Stimulated activated CD8-positive, alpha-beta memory T cell treated with anti-CD3 and anti-CD28 coated beads, Interleukin-4, amount 100 ng/mL, for 24 hours (primary cell): ENCODE measurements around the gene CTSD.
"Not testable (repeated sequence)": the region's sequence is repeated elsewhere in the genome, so short reads cannot be mapped to it uniquely, and the experiment has no call there.

ENCODE experiments used
- DNase-seq: peaks from one replicate; pipeline ENCODE4 v3.0.0-alpha.2; 2020; ENCODE audit warnings: low read depth

CTSD gene

DNA sequence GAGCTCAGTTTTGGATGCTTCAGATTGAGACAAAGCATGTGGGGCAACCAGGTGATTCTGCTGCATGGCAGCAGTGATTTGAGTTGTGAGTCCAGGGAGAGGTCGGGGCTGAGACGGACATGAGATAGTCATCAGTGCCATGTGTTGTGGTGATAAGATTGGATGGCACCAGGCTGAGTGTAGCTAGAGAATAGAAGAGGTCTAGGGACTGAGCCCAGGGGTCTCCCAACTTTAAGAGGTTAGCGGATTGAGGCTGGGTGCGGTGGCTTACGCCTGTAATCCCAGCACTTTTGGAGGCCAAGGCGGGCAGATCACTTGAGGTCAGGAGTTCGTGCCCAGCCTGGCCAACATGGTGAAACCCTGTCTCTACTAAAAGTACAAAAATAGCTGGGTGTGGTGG lies 6.3 kb upstream of the CTSD start:
- DNase-seq = no peak

DNA sequence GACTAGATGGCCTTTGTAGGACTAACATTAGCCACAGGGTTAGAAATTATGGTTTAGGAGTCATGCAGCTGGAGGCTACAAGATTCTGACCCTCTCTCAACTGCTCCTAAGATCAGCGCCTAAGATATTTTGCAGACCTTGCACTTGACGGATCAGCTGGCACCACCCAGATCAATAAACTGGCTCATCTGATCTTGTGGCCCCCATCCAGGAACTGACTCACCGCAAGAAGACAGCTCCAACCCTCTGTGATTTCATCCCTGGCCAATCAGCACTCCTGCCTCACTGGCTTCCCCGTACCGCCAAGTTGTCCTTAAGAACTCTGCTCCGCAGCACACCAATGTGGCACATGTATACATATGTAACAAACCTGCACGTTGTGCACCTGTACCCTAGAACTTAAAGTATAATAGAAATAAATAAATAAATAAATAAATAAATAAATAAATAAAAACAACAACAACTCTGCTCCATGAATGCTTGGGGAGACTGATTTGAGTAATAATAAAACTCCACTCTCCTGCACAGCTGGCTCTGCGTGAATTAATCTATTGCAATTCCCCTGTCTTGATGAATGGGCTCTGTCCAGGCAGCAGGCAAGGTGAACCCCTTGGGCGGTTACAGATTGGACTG lies 5.7 kb upstream of the CTSD start:
- not testable (repeated sequence) for DNase-seq

DNA sequence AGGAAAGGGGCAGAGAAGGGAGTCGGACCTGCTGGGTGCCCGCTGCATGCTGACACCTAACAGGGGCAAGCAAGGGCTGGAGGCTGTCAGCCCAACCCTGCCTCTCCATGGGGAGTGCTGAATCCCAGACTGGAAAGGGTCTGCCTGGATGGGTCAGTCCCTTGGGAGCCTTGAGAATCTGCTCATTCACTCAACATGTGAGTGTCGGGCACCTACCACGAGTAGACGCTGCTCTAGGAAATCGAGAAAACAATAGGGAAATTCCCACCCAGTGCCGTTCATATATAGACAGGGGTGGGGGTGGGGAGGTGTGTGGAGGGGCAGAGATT lies 4.4 kb upstream of the CTSD start:
- DNase-seq = no peak

DNA sequence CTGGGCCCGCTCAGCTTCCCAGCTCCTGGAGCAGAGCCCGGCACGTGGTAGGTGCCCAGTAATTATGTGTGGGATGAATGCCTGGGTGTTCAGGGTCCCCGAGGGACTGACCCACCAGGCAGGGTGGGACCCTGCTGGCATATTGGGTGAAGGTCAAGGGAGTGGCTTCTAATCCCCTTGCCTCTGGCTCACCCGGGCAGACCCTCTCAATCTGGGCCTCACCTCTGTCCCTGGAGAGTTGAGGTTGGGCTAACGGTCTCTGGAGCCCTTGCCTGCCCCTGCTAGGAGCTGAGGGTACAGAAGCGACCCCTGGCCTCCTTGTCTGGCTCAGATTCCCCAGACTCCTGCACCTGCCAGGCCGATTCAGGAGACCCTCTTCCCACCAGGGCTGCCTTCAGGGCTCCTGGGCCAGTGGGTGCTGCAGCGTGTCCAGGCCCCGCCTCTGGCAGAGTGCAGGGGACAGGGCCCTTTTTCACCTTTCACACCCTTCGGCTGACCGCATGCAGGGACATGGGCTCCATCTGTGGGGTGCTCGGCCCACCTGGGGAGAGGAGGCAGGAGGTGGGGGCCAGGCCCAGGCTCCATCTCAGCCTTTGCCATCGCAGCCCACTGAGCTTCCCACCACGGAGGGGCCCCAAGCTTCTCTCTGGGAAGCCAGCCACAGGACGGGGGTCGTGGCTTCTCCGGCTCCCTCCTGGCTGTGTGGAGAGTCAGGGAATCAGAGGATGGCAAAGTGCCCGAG lies 3.8 kb upstream of the CTSD start:
- no peak for DNase-seq

DNA sequence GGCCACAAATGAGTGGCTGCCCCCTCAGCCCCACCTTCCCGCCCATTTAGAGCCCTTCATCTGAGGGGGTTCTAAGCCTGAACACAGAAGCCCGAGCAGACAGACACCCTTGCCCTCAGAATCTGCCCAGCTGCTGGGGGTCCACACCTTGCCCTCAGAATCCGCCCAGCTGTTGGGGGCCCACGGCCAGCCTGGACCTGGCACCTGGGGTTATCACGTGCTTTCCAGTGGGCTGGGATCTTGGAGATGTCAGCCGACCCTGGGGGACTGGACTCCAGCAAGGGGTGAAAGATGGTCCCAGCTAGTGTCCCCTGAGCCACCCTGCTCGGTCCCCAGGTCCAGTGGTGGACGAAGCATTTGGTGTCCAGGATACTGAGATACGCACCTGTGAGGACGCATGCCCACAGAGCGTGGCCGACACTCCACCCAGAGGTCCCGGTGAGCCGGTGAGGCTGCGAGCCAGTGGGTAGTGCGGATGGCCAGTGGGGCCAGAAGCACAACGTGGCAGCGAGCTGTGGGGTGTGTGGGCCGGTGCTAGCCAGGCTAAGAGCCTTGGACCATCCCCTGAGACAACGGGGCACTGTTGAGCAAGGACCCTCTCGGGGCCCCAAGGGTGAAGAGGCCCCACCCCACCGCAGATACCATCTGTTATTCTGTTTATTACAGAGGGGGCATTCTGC lies 3.1 kb upstream of the CTSD start:
- no peak for DNase-seq

DNA sequence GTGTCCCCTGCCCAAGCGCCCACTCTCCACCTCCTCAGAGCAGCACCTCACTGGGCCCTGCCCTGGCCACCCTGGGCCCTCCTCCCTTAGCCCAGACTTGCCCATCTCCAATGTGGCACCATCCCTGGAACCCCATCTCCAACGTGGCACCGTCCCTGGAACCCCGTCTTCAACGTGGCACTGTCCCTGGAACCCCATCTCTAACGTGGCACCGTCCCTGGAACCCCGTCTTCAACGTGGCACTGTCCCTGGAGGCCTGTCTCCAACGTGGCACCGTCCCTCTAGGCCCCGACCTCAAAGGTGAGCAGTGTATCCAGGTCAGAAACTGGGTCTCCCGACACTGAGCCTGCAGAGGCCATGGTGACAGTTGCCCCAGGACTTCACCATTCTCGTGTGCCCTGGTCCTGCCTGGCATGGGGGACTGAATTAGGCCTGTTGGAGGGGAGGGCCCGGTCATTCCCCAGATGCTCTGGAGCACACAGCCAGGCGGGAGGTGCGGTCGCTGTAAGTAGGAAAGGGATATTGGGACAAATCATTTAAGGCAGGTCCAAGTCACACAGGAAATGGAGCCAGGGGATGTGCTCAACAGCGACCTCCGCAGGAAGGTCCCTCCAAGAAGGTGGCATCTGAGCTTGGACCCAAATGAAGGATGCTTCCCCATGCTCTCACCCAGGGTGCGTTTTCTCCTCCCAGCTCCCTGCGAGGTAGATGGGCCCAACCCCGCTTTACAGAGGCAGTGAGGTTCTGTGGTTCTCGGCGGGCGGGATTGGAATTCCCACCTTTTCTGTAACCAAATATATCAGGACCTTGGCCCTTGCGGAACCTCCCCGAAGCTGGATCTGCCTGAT lies 2.4 kb upstream of the CTSD start:
- DNase-seq = no peak

DNA sequence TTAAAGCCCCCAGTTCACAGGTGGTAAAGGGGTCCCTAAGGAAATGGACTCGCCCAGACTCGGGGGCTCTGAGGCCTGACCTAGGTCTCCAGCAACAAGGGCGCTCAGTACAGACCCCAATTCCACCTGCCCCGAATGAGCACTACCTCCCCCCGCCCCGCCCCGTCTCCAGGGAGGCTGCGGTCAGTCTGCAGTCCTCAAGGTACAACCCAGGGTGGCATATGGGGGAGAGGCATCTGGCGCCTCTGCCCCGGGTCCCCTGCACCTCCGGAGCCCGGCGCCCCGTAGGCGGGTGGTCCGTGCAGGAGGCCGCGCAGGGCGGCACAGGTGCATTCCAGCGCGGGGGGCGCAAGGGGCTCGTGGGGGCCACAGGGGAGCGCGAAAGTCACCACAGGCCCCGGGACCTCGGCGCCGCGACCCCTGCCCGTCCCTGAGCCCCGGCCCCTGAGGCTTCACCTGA lies 361 bp downstream of the CTSD start:
- no peak for DNase-seq

DNA sequence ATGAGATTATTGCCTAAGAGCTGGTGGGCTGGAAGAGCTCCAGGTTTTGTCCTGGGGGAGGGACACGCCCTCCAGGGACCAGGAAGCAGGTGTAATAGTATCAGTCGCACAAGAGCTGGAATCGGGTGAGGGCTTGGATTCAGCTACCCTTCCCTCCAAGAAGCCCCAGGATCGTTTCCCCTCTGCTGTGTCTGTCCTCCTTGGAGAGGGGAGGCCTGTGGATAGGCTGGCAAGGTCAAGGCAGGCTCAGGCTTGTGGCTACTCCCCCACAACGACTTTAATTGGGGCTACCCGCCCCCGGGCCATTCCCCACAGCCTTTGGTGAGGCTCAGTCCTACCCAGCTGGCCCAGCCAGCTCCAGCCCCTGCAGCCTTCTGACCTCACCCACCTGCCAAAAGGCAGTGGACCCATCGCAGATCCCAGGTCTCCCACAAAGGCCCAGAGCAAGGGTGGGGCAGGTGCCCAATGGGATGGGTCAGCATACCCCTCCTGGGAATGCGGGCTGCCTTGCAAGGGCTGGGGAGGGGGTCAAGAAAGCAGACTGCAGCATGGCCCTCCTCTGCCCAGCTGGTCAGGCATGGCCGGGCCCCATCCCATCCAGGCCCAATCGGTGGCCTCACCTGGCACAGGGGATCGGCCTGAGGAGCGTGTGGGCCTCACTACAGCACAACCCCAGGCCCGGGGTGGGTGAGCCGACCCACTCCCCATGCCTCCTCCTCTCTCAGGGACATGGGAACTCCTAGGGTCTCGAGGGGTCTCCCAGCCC lies 1.0 kb downstream of the CTSD start:
- DNase-seq = no peak

DNA sequence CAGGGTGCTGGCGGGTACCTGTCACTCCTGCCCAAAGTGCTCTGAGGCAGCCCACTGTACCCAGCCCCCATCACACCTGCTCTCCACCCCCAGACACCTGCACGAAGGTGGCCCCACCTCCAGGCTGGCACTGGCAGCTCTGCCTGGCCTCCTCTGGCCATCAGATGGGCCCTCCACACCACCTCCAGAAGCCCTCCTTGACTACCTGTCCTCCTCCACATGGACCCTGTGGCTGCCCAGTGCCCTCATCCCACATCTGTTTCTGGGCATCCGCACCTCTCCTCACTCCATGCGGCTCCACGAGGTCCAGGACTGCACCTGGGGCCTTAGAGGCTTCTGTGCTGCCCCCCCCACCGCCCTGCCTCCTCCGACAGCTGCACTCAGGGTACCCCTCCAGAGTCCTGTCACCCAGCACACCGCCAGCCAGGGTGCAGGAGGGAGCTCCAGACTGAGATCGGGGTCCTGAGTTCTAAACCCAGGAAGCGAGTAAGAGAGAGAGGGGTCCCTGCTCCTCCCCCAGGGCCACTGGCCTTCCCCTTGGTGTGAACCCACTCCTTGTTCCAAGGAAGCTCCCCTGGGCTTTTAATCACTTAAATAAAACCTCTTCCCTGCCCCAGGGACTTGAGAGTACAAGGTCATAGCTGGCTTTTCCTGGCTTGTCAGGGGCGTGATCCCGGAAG lies 1.7 kb downstream of the CTSD start:
- DNase-seq = no peak

DNA sequence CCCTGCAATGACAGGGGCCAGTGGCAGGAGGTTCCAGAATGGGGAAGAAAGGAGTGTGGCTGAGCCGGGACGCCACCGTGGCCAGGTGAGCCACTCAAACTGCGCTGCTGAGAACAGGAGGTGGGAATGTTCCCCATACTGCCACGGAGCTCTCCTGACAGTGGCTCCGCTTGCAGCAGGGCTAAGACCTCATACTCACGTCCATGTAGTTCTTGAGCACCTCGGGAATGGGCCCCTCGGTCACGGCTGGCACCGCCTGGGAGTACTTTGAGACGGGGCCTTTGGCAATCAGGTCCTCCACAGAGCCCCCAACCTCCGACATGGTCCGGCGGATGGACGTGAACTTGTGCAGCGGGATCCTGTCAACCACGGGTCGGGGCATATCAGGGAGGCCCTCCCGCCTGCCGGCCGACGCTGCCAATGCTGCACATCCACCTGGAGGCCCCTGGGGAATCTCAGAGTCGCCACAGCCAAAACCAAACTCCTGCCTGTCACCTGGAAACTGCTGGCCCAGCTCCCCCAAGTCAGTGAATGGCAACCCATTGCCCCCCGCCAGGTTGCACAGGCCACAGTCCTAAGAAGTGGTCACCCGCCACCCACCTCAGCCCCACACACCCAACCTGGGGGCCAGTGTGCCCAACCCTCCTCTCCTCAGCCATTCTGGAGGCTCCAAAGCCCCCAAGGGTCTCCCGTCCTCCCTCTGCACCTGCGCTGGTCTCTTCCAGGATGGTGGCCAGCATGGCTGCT lies 2.4 kb downstream of the CTSD start:
- no peak for DNase-seq

DNA sequence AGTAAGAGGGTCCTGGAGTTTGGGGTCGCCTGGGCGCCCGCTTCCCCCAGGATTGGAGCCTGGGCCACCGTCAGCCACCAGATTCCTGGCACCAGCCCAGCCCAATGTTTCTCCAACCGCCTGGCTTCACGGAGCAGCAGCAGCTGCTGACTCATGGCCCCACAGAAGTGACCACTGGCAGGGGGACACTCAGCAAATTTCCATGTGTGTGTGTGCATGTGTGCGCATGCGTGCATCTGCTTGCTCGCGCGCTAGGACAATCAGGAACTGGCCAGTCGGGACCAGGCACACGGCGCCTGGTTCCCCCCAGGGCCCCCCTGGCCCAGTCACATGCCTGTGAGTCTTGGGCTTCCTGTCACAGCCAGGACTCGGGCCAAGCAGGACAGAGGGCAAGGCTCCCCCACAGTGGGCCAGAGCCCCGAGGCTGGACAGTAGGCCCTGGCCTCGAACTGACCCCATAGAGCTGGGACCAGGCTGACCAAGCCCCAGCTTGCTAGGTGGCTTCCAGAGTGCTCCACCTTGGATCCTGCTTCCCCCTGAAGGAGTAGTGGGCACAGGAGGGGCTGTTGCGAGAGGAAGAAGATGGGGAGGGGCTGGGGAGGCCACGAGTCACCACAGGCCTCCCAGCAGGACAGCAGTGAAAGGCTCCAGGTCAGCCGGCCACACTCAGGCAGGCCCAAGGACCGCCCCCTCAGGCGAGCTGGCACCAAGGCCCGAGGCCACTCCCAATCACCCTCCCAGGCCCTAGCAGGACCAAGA lies 3.2 kb downstream of the CTSD start:
- no peak for DNase-seq

DNA sequence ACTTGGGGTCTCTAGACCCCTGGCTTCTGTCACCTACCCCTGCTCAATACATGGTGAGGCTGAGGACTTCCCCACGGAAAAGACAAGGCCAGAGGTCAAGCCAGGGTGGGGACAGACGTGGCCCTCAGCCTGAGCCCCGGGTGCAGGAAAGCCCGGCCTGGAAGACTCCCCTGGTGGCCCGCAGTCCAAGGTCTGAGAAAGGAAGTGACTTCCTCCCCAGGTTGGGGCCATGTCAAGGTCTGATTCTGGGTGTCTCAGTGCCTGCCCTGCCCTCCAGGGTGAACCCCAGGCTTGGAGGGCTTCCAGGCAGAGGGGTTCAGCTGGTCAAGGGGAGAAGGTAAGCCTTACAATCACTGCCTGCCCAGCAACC lies 3.9 kb downstream of the CTSD start:
- DNase-seq = no peak

DNA sequence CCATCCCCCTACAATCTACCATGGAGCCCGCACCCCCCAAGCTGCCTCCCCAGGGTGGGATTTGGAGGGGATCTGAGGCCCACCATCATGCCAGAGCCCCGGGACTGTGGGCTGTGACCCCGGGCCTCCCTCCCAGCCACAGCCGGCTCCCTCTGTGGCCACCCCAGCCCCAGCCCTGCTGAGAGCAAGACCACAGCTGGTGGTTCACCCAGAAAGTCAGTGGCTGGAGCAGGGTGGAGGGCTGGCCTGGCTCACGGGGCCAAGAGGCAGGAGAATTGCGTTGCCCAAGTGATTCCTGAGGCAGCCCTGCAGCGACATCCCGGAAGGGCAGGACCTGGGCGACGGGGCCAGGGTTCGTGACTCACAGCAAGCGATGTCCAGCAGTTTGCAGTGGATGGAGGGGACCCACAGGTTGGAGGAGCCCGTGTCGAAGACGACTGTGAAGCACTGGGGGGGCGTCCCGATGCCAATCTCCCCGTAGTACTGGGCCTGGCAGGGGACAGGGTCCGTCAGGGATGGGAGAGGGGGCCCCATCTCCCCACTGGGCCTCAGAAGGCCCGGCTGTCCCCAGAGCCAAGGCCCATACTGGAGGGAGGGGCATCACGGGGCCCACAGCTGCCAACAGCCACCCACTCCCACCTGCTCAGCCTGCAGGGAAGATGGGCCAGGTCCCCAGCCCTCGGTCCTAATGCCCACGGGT lies 4.4 kb downstream of the CTSD start:
- no peak for DNase-seq

DNA sequence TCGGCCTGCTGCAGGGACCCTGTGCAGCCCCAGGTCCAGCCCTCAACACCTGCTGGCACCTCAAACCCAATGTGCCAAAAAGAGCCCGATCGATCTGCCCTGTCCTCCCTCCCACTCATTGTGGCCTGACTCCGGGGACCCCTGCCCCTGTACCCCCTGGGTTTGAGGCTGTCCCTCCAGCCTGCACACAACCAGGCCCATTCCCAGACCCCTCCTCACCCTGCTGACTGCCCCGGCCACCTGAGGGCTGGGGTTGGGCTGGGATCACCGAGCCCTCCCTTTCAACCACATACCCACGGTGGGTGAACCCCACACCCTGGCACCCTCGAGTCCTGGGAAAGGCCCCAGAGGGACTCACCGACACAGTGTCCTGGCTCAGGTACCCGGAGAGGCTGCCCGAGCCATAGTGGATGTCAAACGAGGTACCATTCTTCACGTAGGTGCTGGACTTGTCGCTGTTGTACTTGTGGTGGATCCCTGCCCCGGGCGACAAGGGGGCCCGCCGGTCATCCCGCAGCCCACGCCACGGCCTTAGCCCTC lies 5.0 kb downstream of the CTSD start:
- DNase-seq = no peak

DNA sequence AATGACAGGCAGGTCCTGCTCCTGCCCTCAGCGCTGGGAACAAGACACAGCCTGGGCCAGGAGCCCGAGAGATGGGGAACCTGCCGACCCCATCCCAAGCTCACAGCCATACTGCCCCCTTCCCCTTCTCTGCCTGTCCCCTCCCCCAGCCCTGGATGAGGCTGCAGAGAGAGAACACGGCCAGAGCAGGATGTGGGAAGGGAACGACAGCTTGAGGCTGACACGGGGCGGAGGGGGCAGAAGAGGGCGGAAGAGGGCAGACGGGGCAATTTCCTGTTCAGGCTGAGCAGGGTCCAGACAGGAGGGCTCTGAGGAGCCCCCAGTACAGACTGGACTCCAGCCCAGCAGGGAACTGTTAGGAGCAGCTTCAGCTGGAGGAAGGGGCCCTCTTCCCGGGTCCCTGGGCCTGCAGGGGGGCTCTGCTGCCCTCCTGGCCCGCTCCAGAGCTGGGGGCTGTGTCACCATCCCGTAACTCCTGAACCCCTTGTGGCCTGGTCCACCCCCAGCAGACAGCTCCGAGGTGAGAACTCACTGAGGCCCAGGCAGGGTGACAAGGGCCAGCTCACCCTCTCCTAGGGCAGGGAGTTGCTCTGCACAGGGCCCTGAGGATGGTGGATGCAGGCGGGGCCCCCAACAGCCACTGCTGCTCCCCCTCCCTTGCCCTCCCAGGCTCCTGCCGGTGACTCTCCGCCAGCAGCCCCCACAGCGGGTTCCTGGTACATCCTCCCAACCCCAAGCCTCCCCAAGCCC lies 5.7 kb downstream of the CTSD start:
- peak; percentile 43 for DNase-seq

DNA sequence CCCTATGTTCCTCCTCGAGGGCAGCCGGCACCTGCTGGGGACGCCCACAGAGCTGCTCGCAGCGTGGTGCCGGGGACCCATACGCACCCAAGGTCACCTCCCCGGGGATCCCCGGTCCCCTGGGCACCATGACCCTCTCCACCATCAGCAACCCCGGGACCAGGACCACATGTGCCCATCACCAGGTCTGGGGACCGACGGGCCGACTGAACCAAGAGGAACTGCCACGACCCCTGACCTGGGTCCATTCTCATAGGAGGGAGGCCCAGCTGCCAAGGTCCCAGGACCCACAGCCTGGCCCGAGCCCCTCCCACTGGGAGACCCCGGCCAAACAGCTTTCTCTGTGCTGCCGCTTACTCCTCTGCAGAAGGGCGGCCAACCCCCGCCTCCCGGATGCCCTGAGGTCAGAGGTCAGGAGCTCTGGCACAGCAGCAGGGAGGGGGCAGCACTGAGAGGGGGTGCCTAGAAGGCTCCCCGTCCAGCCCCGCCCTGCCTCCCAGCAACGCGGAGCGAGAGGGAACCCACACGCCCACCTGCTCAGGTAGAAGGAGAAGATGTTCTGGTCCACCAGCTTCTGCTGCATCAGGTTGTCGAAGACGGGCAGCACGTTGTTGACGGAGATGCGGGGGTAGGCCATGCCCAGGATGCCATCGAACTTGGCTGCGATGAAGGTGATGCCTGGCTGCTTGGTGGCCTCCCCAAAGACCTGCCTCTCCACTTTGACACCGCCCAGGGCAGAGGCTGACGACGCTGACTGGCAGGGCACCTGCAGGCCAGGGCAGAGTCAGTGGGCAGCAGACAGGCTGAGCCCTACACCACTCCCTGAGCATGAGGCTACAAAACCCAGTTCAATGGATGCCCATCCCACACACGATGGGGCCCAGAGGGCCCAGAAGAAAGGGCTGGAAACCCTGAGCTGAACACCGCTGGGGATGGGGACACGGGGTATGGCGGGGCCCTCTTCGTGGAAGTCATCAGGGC lies 6.6 kb downstream of the CTSD start:
- no peak for DNase-seq
